Loucy (cell line): Measurements from ENCODE around the gene DOCK9.

Experiments
- H2AFZ ChIP-seq: fragments of 200-600 bp; sonication (generic); 2 replicates; pipeline ENCODE4 v1.6.0; 2016; ENCODE audit warnings: antibody characterized with exemption, mild to moderate bottlenecking, low read length, moderate library complexity
- H3F3A ChIP-seq: fragments of 200-600 bp; 2 replicates; pipeline ENCODE4 v1.6.0; 2016; ENCODE audit warnings: antibody characterized with exemption, low read depth, mild to moderate bottlenecking
- H3K27me3 ChIP-seq: fragments of 200-600 bp; sonication (generic); 2 replicates; pipeline ENCODE4 v1.6.1; 2014; ENCODE audit warnings: low read length, mild to moderate bottlenecking; ENCODE audit not compliant: insufficient read depth, poor library complexity, severe bottlenecking
- H3K36me3 ChIP-seq: fragments of 200-600 bp; sonication (generic); 2 replicates; pipeline ENCODE4 v1.6.1; 2016; ENCODE audit warnings: low read length; ENCODE audit not compliant: insufficient read depth
- H3K4me1 ChIP-seq: fragments of 200-600 bp; sonication (generic); 2 replicates; pipeline ENCODE4 v1.5.1; 2014; ENCODE audit warnings: low read length, mild to moderate bottlenecking; ENCODE audit not compliant: insufficient read depth, poor library complexity, severe bottlenecking
- H3K4me2 ChIP-seq: fragments of 200-600 bp; sonication (generic); 2 replicates; pipeline ENCODE4 v1.6.0; 2014; ENCODE audit warnings: antibody characterized with exemption, low read length, low read depth, mild to moderate bottlenecking; ENCODE audit not compliant: poor library complexity, severe bottlenecking
- H3K4me3 ChIP-seq: fragments of 200-600 bp; sonication (generic); 2 replicates; pipeline ENCODE4 v1.5.1; 2014; ENCODE audit warnings: low read length, mild to moderate bottlenecking, mixed read lengths; ENCODE audit not compliant: poor library complexity, severe bottlenecking
- H3K79me2 ChIP-seq: fragments of 200-600 bp; sonication (generic); 2 replicates; pipeline ENCODE4 v1.6.1; 2014; ENCODE audit warnings: low read length; ENCODE audit not compliant: insufficient read depth
- H3K9ac ChIP-seq: fragments of 200-600 bp; sonication (generic); 2 replicates; pipeline ENCODE4 v1.6.0; 2014; ENCODE audit warnings: mild to moderate bottlenecking, low read depth, low read length, moderate library complexity; ENCODE audit not compliant: poor library complexity, severe bottlenecking
- H3K9me2 ChIP-seq: fragments of 200-600 bp; sonication (generic); replicated peaks from 2 replicates; pipeline ENCODE4 v1.6.1; 2016; ENCODE audit warnings: low read depth, low read length, mixed read lengths
- H3K9me3 ChIP-seq: fragments of 200-600 bp; sonication (generic); 2 replicates; pipeline ENCODE4 v1.6.1; 2014; ENCODE audit warnings: mild to moderate bottlenecking, antibody characterized with exemption, low read length, low read depth; ENCODE audit not compliant: insufficient read depth
- H4K20me1 ChIP-seq: fragments of 200-600 bp; sonication (generic); 2 replicates; pipeline ENCODE4 v1.6.0; 2014; ENCODE audit warnings: antibody characterized with exemption, low read length, mild to moderate bottlenecking; ENCODE audit not compliant: insufficient read depth, poor library complexity, severe bottlenecking
- CTCF ChIP-seq: fragments of 200-600 bp; sonication (generic); conservative IDR thresholded peaks from 2 replicates; pipeline ENCODE4 v1.5.1; 2014; ENCODE audit warnings: mild to moderate bottlenecking, antibody characterized with exemption, low read length
- EZH2phosphoT487 ChIP-seq: fragments of 200-600 bp; IDR thresholded peaks from 2 replicates; pipeline ENCODE4 v1.6.1; 2018; ENCODE audit warnings: antibody characterized with exemption, mild to moderate bottlenecking, moderate library complexity, borderline replicate concordance

Gene DOCK9

DNA sequence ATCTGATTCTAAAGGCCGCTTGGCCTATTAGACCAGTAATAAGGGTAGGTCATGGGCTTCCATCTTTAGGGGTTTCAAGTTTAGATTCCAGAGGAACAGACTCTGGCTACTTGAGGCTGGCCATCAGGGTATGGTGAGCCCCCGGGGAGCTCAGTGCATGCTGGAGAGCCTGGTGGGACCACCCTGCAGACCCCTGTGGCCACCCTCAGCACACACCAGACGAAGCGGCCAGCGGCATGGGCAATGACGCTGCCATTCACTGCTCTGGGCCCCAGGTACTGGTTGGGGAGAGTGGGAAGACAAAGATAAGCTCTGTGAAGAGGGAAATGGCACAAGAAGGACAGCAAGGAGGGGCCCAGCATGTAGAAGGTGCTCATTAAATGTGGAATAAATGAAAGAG, 126.6 kb downstream of the DOCK9 start:
- no peak overlapping the region for H3K4me3 ChIP-seq
- H3K27me3 ChIP-seq = no peaks in the 10 kb centered on the region
- no peaks in the 10 kb centered on the region for H3K36me3 ChIP-seq
- H3K9me3 ChIP-seq = no peaks in the 10 kb centered on the region
- no peaks in the 10 kb centered on the region for H3K9me2 ChIP-seq
- no peak overlapping the region for H3K9ac ChIP-seq
- H3F3A ChIP-seq = no peaks in the 10 kb centered on the region
- no peak overlapping the region for H2AFZ ChIP-seq
- no peak overlapping the region for H3K4me2 ChIP-seq
- no peaks in the 10 kb centered on the region for H3K4me1 ChIP-seq
- no peak for TF ChIP-seq EZH2phosphoT487
- no peaks in the 10 kb centered on the region for H4K20me1 ChIP-seq
- no peaks in the 10 kb centered on the region for H3K79me2 ChIP-seq

DNA sequence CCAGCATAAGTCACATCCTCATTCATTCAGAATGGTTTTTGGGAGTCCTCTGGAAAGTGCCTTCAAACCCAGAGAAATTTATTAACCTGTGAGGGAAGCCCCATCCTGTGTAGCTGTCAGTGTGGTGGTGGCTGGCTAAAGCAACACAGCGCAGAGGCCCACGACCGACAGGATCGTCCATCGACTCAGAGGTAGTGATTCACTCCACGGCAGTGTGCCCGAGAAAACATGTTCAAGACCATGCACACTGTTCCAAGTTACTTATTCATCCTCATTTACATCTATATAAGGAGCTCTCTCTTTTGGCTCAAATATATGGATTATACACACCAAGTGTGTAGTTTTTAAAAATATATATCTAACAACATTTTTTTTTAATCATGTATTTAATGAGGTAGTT, 129.1 kb downstream of the DOCK9 start:
- no peak for TF ChIP-seq EZH2phosphoT487
- no peak for TF ChIP-seq CTCF
- Histone ChIP-seq H4K20me1 (no peaks in the 10 kb centered on the region), H3K9ac (no peak overlapping the region), H3K27me3 (no peaks in the 10 kb centered on the region), H3K4me1 (no peaks in the 10 kb centered on the region), H3K79me2 (no peaks in the 10 kb centered on the region), H3K4me2 (no peak overlapping the region), H3K4me3 (no peak overlapping the region), H2AFZ (no peak overlapping the region), H3K9me3 (no peaks in the 10 kb centered on the region), H3K36me3 (no peaks in the 10 kb centered on the region), H3F3A (no peaks in the 10 kb centered on the region), H3K9me2 (no peaks in the 10 kb centered on the region)

GRCh38 chr13:98847780-98848179, 130.1 kb downstream of the DOCK9 start:
- H3K36me3 ChIP-seq = no peaks in the 10 kb centered on the region
- H2AFZ ChIP-seq = no peak overlapping the region
- no peaks in the 10 kb centered on the region for H3F3A ChIP-seq
- H3K9me2 ChIP-seq = no peaks in the 10 kb centered on the region
- TF ChIP-seq CTCF (no peak), EZH2phosphoT487 (no peak)
- no peaks in the 10 kb centered on the region for H3K27me3 ChIP-seq
- no peak overlapping the region for H3K9ac ChIP-seq
- no peaks in the 10 kb centered on the region for H4K20me1 ChIP-seq
- H3K79me2 ChIP-seq = no peaks in the 10 kb centered on the region
- H3K4me1 ChIP-seq = no peaks in the 10 kb centered on the region
- H3K4me2 ChIP-seq = no peak overlapping the region
- H3K4me3 ChIP-seq = no peak overlapping the region
- H3K9me3 ChIP-seq = no peaks in the 10 kb centered on the region

GRCh38 chr13:98846986-98847385, 130.9 kb downstream of the DOCK9 start:
- Histone ChIP-seq H4K20me1 (no peaks in the 10 kb centered on the region), H3K9me3 (no peaks in the 10 kb centered on the region), H3K4me1 (no peaks in the 10 kb centered on the region), H2AFZ (no peak overlapping the region), H3K4me3 (no peak overlapping the region), H3K9me2 (no peaks in the 10 kb centered on the region), H3K27me3 (no peaks in the 10 kb centered on the region), H3K79me2 (no peaks in the 10 kb centered on the region), H3F3A (no peaks in the 10 kb centered on the region), H3K4me2 (no peak overlapping the region), H3K9ac (no peak overlapping the region), H3K36me3 (no peaks in the 10 kb centered on the region)
- no peak for TF ChIP-seq EZH2phosphoT487
- TF ChIP-seq CTCF = no peak
